ENCODE measurements around the gene MAPKAPK2.
"Not testable (repeated sequence)": the region's sequence is repeated elsewhere in the genome, so short reads cannot be mapped to it uniquely, and the experiment has no call there.

Gene MAPKAPK2

GRCh38 chr1:206761159-206761768 is 76.6 kb downstream of the MAPKAPK2 start:
- in situ Hi-C loops (cut with HindIII; ENCODE audit: low sequenced_read_pairs): no loop called here
- no peak for DNase-seq (ENCODE audit: low read depth, low spot score)
- peak; percentile 13 for TF ChIP-seq CTCF (IDR thresholded peaks at IDR 0.05; ENCODE audit: low read depth, low read length)

GRCh38 chr1:206762741-206763364 is 78.1 kb downstream of the MAPKAPK2 start:
- in situ Hi-C loops (cut with HindIII; ENCODE audit: low sequenced_read_pairs); H3K4me3 ChIP-seq (ENCODE audit: low read depth, low read length); DNase-seq (ENCODE audit: low read depth, low spot score): not testable (repeated sequence)

More at GRCh38 chr1:206761159-206761768, 76.6 kb downstream of the MAPKAPK2 start:
- no peak overlapping the region for H3K4me3 ChIP-seq (ENCODE audit: low read depth, low read length)

- DNase-seq (ENCODE audit: low read depth, low spot score); H3K4me3 ChIP-seq (ENCODE audit: low read depth, low read length); in situ Hi-C loops (cut with HindIII; ENCODE audit: low sequenced_read_pairs): not testable (repeated sequence)
Measured at GRCh38 chr1:206765771-206766170, 81.1 kb downstream of the MAPKAPK2 start.

GRCh38 chr1:206766251-206766856 is 81.6 kb downstream of the MAPKAPK2 start:
- no peak overlapping the region for H3K4me3 ChIP-seq (ENCODE audit: low read depth, low read length)
- in situ Hi-C loops (cut with HindIII; ENCODE audit: low sequenced_read_pairs): no loop called here
- peak; percentile 95 for DNase-seq (ENCODE audit: low read depth, low spot score)
- no peak for TF ChIP-seq CTCF (IDR thresholded peaks at IDR 0.05; ENCODE audit: low read depth, low read length)

GRCh38 chr1:206768472-206769303 is 84.0 kb downstream of the MAPKAPK2 start:
- DNase-seq (ENCODE audit: low read depth, low spot score): no peak
- TF ChIP-seq CTCF (IDR thresholded peaks at IDR 0.05; ENCODE audit: low read depth, low read length): no peak
- in situ Hi-C loops (cut with HindIII; ENCODE audit: low sequenced_read_pairs): no loop called here
- H3K4me3 ChIP-seq (ENCODE audit: low read depth, low read length): no peak overlapping the region

GRCh38 chr1:206769304-206769731 is 84.6 kb downstream of the MAPKAPK2 start:
- no peak for DNase-seq (ENCODE audit: low read depth, low spot score)
- no peak for TF ChIP-seq CTCF (IDR thresholded peaks at IDR 0.05; ENCODE audit: low read depth, low read length)
- H3K4me3 ChIP-seq (ENCODE audit: low read depth, low read length): no peak overlapping the region
- in situ Hi-C loops (cut with HindIII; ENCODE audit: low sequenced_read_pairs): no loop called here

- in situ Hi-C loops (cut with HindIII; ENCODE audit: low sequenced_read_pairs): no loop called here
Measured at GRCh38 chr1:206770531-206771337, 86.0 kb downstream of the MAPKAPK2 start, which contains the start of gene IL19. Gene IL19, plus strand, starts transcription at chr1:206770773. Its CDS starts 65,890 bp downstream, at chr1:206836663.

More at GRCh38 chr1:206770531-206771337, 86.0 kb downstream of the MAPKAPK2 start, which contains the start of gene IL19:
- TF ChIP-seq CTCF (IDR thresholded peaks at IDR 0.05; ENCODE audit: low read depth, low read length): no peak
- peak; percentile 60 for DNase-seq (ENCODE audit: low read depth, low spot score)
- H3K4me3 ChIP-seq (ENCODE audit: low read depth, low read length): no peak within 1 kb of the TSS
